SU-DHL-6 (cell line): ENCODE results near the gene TRIM17.

Experiments used
- EZH2phosphoT487 ChIP-seq: fragments of 200-600 bp; sonication (generic), shearing (Covaris generic); conservative IDR thresholded peaks from 2 replicates; pipeline ENCODE4 v1.6.1; 2018; ENCODE audit warnings: mild to moderate bottlenecking, antibody characterized with exemption, low read length, moderate library complexity, mixed read lengths
- TF ChIP-seq, protein P1 (sequence below): fragments of 200-600 bp; sonication (generic); IDR thresholded peaks from one replicate; pipeline ENCODE4 v1.5.1; 2017; ENCODE audit warnings: antibody characterized with exemption, mild to moderate bottlenecking, low read length, moderate library complexity; ENCODE audit not compliant: insufficient read depth, poor library complexity, severe bottlenecking

GRCh38 chr1:228414511-228415211 is 2.0 kb downstream of the TRIM17 start:
- TF ChIP-seq, protein P1, sequence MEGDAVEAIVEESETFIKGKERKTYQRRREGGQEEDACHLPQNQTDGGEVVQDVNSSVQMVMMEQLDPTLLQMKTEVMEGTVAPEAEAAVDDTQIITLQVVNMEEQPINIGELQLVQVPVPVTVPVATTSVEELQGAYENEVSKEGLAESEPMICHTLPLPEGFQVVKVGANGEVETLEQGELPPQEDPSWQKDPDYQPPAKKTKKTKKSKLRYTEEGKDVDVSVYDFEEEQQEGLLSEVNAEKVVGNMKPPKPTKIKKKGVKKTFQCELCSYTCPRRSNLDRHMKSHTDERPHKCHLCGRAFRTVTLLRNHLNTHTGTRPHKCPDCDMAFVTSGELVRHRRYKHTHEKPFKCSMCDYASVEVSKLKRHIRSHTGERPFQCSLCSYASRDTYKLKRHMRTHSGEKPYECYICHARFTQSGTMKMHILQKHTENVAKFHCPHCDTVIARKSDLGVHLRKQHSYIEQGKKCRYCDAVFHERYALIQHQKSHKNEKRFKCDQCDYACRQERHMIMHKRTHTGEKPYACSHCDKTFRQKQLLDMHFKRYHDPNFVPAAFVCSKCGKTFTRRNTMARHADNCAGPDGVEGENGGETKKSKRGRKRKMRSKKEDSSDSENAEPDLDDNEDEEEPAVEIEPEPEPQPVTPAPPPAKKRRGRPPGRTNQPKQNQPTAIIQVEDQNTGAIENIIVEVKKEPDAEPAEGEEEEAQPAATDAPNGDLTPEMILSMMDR, result no peak
- TF ChIP-seq EZH2phosphoT487, result no peak
